ENCODE measurements around the gene BLM.

BLM gene

DNA sequence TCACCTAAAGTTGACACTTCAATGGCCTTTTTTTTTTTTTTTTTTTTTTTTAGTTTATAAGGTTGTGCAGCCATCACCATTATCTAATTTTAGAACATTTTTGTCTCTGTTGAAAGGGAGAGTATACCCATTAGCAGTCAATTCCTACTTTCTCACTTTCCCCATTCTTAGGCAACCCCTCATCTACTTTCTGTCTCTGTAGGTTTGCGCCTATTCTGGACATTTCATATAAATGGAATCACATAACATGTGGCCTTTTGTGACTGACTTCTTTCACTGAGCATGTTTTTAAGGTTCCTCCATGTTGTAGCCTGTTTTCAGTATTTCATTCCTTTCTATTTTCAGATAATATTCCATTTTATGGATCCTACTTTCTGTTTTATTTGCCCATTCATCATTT lies 56.3 kb downstream of the BLM start:
- TF ChIP-seq, protein P1, sequence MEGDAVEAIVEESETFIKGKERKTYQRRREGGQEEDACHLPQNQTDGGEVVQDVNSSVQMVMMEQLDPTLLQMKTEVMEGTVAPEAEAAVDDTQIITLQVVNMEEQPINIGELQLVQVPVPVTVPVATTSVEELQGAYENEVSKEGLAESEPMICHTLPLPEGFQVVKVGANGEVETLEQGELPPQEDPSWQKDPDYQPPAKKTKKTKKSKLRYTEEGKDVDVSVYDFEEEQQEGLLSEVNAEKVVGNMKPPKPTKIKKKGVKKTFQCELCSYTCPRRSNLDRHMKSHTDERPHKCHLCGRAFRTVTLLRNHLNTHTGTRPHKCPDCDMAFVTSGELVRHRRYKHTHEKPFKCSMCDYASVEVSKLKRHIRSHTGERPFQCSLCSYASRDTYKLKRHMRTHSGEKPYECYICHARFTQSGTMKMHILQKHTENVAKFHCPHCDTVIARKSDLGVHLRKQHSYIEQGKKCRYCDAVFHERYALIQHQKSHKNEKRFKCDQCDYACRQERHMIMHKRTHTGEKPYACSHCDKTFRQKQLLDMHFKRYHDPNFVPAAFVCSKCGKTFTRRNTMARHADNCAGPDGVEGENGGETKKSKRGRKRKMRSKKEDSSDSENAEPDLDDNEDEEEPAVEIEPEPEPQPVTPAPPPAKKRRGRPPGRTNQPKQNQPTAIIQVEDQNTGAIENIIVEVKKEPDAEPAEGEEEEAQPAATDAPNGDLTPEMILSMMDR (IDR thresholded peaks at IDR 0.05; ENCODE audit: extremely low read depth, missing control alignments) = no peak
- DNase-seq (ENCODE audit: low spot score) = no peak

DNA sequence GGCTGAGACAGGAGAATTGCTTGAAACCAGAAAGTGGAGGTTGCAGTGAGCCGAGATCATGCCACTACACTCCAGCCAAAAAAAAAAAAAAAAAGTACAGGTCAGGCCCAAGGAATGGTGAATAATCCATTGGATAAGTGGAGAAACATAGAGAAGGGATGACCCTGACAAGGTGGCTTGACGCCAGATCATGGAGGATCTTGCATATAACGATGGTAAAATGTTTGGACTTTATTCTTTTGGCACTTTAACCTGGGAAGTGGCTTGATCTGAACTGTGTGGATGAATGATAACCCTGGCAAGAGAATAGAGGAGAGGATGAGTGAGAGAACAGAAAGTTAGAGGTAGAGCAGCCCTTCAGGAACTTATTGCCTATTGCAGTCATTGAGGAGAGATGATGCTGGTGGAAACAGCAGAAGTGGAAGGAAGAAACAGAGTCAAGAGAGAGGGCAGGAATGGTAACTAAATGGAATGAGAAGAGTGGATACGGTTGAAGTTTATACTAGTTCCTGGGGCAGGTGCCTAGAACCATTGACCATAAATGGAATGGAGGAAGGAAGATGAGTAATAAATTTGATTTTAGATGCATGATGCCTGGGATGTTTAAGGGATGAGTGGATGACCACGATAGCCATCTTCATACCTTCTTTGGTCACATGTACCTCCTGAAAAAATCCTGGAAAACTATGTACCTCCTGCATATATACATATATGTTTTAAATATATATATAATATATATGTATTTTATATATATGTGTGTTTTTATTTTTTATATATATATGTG lies 57.8 kb downstream of the BLM start:
- TF ChIP-seq, protein P1 (IDR thresholded peaks at IDR 0.05; ENCODE audit: extremely low read depth, missing control alignments) = no peak
- no peak for DNase-seq (ENCODE audit: low spot score)

DNA sequence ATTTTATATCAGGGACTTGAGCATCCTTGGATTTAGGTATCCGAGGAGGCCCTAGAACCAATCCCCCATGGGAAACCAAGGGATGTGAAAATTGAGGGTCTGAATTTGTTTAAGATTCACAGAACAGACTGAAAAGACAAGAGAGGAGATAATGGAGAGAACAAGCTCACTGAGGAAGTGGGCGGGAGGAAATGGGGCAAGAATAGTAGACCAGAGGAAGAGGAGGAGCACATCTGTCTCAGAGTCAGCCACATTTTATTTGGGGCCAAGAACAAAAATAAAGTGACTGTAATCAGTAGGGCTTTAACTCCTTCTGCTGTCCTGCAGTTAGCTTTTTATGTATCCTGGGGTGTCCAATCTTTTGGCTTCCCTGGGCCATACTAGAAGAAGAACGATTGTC lies 63.8 kb downstream of the BLM start:
- TF ChIP-seq, protein P1 (IDR thresholded peaks at IDR 0.05; ENCODE audit: extremely low read depth, missing control alignments) = no peak
- DNase-seq (ENCODE audit: low spot score) = peak; percentile 22

DNA sequence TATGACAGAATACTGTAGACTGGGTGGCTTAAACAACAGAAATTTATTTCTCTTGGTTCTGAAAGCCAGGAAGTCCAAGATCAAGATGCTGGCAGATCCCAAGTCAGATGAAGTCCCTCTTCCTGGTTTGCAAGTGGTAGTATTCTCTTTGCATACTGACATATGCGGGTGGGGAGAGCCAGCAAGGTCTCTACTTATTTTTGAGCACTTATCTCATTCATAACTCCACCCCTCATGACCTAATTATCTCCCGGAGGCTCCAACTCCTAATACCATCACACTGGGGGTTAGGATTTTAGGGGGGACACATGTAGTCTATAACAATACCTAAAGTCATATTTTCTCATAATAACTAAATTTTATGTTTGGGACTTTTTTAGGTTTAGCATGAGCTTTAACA lies 65.3 kb downstream of the BLM start:
- TF ChIP-seq, protein P1 (IDR thresholded peaks at IDR 0.05; ENCODE audit: extremely low read depth, missing control alignments) = no peak
- DNase-seq (ENCODE audit: low spot score) = no peak

DNA sequence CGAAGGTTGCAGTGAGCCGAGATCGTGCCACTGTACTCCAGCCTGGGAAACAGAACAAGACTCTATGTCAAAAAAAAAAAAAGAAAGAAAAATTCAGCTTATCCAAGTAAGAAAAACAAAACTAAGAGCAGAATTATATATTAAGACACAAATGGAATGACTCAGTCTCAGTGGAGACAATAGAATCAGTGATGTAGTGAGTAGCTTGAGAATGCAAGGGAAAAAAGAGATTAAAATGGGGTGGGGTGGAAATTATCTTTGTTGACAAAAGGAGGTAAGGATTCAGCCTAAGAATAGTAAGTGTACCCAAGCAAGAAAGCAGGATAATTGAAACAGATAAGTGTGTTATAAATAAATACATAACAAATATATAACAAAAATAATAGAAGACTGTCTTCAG lies 70.7 kb downstream of the BLM start:
- no peak for DNase-seq (ENCODE audit: low spot score)
- TF ChIP-seq, protein P1 (IDR thresholded peaks at IDR 0.05; ENCODE audit: extremely low read depth, missing control alignments) = no peak

DNA sequence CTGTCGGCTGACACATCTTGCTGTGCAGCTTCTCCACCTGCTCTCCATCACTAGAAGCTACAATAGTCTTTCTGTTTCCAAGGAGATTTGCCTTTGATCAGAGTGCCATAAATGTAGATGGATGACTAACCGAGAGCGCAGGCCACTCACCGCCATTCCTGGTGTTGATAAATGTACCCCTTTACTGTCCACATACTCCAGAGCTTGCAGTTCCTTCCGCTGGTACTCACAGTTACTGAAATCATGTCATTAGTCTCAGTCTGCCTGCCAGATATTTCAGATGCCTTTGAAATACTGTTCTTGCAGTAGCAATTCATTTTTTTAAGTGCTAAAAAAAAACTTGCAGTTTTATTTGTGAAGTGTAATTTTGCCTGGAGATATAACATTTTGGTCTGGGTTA lies 72.3 kb downstream of the BLM start:
- TF ChIP-seq, protein P1 (IDR thresholded peaks at IDR 0.05; ENCODE audit: extremely low read depth, missing control alignments) = no peak
- no peak for DNase-seq (ENCODE audit: low spot score)

DNA sequence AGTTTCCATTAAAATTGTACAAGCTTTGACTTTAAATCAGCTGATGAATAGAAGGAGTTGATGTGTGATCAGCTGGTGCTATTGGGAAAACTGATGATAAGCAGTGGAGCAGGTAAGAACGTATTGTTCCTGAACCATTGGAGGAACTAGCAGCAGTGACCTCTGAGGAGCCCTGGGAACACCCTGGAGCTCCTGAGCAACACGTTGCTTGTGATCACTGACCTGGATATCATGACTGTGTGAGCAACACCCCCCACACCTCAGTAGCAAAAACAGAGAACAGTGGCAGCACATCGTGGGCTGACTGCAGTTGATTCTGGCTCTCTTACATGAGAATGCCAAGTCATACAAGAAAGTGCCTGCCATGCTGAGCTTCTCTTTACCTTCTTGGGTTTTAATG lies 72.9 kb downstream of the BLM start:
- no peak for DNase-seq (ENCODE audit: low spot score)
- TF ChIP-seq, protein P1 (IDR thresholded peaks at IDR 0.05; ENCODE audit: extremely low read depth, missing control alignments) = no peak
